22Rv1 (cell line): Measurements from ENCODE around the gene PFKFB2.

Source experiments
- H3K27ac ChIP-seq: fragments of 450-650 bp; 2 replicates; pipeline ENCODE4 v1.5.1; 2017
- ZFX ChIP-seq: fragments of 450-650 bp; IDR thresholded peaks from 2 replicates; pipeline ENCODE4 v1.6.1; 2017; ENCODE audit warnings: antibody characterized with exemption, borderline replicate concordance
- TF ChIP-seq, protein P1 (sequence below): fragments of 450-650 bp; IDR thresholded peaks from 2 replicates; pipeline ENCODE4 v1.5.1; 2017; ENCODE audit warnings: mild to moderate bottlenecking

The PFKFB2 gene

DNA sequence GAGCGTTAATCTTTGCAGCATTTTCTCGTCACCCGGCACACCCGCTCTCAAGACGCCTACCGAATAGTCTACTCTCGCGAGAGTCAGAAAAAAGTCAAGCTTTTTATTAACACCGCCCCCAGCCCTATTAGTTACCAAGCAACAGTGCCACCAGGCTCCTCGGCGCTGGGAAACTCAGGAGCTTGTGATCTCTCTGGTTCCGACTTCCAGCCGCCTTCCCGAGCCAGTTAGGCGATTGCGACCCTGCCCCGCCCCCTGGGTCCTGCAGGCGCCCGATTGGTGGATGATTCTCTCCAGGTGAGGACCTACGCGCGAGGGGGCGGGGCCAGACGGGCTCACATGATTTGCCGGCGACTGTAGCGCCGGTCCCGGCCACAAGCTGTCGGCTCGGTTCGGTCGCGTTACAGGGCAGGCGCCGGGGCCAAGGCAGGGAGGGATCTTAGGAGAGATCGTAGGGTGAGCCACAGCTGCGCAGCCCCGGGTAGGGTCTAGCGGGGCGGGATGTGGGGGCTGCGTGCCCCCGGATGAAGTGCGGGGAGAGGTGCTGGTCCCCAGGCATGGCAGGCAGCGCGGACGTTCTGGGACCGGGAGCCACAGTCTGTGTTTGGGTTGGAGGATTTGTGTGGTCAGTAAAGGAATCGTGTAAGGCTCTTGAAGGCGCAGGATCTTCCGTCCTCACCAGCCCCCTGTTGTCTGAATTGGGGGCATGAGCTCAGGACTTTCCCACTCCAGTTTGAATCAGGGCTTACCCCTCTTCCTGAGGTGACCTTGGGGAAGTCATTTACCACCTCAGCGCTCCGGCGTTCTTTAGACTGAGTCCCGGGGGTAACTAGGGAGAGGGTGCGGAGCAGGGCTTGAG lies at the start of gene PFKFB2:
Gene PFKFB2, plus strand, starts transcription at position 365 of the 859 bp plus-strand sequence. CDS start 1,443 bp downstream, outside the sequence.
- TF ChIP-seq, protein P1, sequence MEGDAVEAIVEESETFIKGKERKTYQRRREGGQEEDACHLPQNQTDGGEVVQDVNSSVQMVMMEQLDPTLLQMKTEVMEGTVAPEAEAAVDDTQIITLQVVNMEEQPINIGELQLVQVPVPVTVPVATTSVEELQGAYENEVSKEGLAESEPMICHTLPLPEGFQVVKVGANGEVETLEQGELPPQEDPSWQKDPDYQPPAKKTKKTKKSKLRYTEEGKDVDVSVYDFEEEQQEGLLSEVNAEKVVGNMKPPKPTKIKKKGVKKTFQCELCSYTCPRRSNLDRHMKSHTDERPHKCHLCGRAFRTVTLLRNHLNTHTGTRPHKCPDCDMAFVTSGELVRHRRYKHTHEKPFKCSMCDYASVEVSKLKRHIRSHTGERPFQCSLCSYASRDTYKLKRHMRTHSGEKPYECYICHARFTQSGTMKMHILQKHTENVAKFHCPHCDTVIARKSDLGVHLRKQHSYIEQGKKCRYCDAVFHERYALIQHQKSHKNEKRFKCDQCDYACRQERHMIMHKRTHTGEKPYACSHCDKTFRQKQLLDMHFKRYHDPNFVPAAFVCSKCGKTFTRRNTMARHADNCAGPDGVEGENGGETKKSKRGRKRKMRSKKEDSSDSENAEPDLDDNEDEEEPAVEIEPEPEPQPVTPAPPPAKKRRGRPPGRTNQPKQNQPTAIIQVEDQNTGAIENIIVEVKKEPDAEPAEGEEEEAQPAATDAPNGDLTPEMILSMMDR, result peak; percentile 44
- TF ChIP-seq ZFX, result no peak
- H3K27ac ChIP-seq, result peak within 1 kb of the TSS; percentile 98

DNA sequence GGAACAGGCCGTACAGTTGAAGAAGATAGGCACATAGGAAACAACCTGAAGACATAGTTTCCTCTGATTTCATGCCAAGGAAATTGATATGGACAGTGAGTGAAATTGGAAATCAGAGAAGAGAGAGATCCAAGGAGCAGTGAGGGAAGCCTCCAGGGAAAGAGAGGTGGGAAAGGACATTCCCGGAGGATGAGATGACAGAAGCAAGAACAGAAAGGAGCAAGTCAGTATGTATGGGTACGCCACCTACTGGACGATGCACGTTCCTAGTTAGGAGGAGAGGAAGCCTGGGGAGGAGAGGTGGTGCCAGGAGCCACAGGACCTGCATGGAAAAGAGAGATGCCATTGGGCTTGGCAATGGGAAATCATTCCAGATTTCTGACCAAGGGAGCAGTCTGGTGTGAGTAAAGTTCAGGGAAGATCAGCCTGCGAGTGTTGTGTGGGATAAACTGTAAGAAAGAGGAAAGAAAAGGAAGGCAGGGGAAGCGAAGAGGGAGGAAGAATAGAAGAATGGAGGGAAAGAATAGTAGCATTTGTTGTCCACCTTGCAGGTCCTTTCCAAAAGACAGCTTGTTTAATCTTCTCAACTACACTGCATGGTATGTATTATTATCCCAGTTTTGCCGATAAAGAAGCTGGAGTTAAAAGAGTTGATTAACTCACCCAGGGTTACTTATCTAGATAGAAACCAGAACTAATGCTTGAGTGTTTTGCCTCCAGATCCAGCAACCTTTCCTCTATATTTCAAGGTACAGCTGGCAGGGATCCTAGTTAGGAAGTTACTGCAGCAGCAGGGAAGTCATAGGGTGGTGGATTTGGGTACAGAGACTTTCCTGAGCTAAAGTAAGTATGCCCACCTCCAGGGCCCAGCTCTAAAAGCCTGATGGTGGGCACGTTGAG lies 47.9 kb upstream of the PFKFB2 start:
- TF ChIP-seq, protein P1, result peak; percentile 97
- TF ChIP-seq ZFX, result no peak
- H3K27ac ChIP-seq, result peak overlapping the region; percentile 97

DNA sequence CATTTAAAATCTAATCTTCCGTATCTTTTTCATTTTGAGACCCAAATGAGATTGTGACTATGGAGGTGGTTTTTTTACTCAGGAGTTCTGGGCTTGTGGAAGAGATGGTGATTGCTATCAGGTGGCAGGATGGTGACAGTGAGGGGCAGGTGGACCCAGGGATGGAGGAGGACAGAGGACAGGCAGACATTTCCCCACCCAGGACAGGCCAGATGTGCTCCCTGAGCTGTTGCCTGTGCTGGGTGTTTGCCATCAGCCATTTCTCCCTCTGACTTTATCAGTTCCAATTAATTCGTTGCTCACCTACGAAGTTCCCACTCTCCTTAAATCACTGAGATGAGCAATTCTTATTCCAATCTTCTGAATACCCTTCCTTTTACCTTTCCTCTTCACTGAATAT lies 47.0 kb upstream of the PFKFB2 start:
- TF ChIP-seq ZFX, result no peak
- TF ChIP-seq, protein P1, result no peak
- peak overlapping the region; percentile 97 for H3K27ac ChIP-seq

DNA sequence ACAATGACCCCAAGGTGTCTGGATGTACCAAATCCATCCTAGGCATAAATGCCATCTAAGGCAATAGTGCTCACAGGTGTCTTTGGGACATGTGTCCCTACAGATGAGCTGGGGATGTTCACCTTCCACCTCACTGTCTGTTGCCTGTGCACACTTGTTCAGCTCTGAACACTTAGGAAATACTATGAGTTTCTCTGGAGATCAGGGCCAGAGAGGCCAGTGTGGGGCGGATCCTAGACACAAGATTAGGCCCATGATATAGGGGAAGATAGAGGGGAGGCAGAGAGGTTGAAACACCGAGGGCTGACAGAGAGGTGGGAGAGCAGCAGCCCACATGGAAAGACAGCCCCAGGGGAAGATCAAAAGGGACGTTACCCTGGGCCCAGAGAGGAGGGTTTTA lies 46.2 kb upstream of the PFKFB2 start:
- peak overlapping the region; percentile 97 for H3K27ac ChIP-seq
- TF ChIP-seq ZFX, result no peak
- TF ChIP-seq, protein P1, result no peak

DNA sequence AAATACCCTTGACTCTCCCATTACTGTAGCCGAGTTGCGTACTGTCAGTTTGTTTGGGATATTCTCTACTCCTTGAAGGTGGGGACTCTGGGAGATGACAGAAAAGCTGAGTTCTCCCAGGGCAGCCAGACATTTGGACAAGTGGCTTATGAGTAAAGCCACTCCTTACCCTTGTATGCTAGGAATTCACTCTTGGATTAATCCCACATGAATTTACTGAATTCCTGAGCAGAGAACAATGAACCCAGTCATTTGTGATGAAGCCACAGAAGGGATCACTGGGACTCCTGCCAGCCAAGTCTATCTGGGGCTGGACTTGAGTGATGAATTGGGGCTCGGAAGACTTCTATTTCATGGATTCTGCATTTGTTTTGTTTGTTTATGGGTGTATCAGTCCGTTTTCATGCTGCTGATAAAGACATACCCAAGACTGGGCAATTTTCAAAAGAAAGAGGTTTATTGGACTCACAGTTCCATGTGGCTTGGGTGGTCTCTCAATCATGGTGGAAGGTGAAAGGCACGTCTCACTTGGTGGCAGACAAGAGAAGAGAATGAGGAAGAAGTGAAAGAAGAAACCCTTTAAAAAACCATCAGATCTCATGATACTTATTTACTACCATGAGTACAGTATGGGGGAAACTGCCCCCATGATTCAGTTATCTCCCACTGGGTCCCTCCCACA lies 45.6 kb upstream of the PFKFB2 start:
- peak overlapping the region; percentile 97 for H3K27ac ChIP-seq
- TF ChIP-seq, protein P1, result no peak
- no peak for TF ChIP-seq ZFX

DNA sequence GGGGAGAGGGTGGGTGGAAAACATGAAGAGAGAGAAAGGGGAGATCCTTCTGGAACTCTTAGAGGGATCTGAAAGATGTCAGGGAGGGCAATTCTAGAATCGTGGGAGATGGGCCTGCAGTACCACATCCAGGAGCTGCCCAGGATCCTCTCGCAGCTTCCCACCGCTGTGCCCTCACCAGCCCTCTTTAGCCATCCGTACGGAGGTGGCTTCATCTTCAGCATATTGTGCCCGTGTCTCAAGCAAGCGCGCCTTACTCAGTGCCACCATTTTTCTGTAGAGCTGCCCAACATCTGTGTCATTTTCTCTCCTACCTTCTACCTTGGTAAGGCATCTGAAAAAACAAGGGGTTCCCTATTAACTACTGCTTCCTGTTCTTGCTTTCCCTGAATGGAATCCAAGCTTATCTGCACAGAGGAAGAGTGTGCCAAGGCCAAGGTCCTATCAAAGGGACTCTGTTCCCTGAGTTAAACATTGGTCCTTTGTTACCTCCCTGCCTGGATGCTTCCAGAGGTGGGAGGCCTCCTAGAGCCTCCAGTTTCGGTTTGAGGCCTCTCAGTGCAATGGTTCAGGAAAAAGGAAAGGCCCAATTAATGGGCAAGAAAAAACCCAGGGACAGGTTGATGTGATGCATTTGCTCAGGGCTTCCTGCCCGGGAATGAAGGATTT lies 43.8 kb upstream of the PFKFB2 start:
- peak overlapping the region; percentile 85 for H3K27ac ChIP-seq
- no peak for TF ChIP-seq ZFX
- TF ChIP-seq, protein P1, result no peak
